ENCODE measurements around the gene CTBP2.

CTBP2 gene

DNA sequence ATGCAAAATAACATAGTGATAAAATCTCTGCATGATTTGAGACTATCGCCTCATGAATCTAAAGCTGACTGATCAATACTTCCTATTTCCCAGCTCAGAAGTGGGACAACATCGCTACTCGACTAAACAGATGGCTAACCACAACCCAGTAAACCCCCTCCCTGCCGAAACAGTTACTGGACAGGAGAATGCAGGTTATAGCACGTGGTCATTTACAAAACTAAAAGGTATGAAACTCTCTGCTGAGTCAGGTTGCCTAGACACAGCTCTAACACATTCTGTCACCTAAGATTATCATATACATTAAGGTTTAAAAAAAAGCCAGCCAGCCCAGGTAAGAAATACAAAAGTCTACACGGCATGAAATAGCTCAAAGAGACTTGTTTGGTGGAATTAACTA, 64.0 kb downstream of the CTBP2 start:
- ChIA-PET CTCF (no interaction called here), POLR2A (interaction anchor here (1.6 kb wide), 1 partner anchor 9 kb away, joined by 5 read pairs; no protein-coding TSS in a partner anchor)
- TF ChIP-seq ELF4 (IDR thresholded peaks at IDR 0.05) (no peak), FOXA1 (IDR thresholded peaks at IDR 0.05) (no peak), PKNOX1 (IDR thresholded peaks at IDR 0.05) (no peak)
- no peak for DNase-seq (ENCODE audit: extremely low spot score)

DNA sequence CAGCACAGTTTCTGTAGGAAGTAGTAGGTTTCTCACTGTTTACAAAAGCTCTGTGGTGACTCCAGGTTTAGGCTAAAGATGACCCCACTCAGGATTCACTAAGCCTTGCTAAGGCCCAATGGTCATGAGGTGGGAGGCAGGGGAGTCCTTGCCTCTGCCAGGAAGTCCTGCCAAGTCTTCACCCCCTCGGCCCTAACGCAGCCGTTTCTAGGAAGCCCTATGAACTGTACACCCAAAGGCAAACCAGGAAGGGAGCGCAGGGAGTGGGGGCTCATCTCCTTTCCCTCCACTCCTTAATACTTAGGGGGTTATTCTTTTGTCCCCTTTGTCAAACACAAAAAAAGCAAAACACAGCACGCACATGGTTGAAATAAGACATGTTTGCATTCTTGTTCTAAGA, 64.6 kb downstream of the CTBP2 start:
- CTCF ChIA-PET, result interaction anchor here (0.8 kb wide), 1 partner anchor 23 kb away, joined by 3 read pairs; no protein-coding TSS in a partner anchor

DNA sequence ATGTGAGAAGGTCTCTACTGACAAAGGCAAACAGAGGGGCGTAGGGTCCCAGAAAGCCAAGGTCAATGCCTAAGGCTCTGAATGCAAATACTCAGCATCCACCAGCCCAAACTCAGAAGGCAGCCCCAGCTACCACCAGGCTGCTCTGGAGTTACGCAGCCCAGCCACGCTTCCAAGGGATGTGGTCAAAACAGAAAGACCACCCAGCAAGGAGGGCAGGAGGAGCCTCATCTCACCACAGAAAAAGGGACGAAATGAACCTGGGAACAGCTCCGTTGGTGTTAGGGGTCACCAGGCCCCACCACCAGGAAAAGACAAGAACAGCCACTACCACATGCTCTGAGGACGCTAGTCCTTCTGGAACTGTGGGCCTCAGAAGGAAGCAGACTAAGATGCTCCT, 65.1 kb downstream of the CTBP2 start:
- TF ChIP-seq HDGF (IDR thresholded peaks at IDR 0.05; ENCODE audit: borderline replicate concordance) (no peak), FOXM1 (IDR thresholded peaks at IDR 0.05; ENCODE audit: borderline replicate concordance) (no peak), SUZ12 (IDR thresholded peaks at IDR 0.05) (no peak), LEF1 (IDR thresholded peaks at IDR 0.05; ENCODE audit: borderline replicate concordance) (no peak), SP1 (IDR thresholded peaks at IDR 0.05) (no peak), ZNF384 (IDR thresholded peaks at IDR 0.05) (no peak), L3MBTL2 (conservative IDR thresholded peaks at IDR 0.05) (no peak), FOXK2 (IDR thresholded peaks at IDR 0.05) (no peak)
- DNase-seq (ENCODE audit: extremely low spot score), result no peak
- ChIA-PET POLR2A (no interaction called here), CTCF (interaction anchor here (0.8 kb wide), 1 partner anchor 22 kb away, joined by 3 read pairs; no protein-coding TSS in a partner anchor)

More for the DNA sequence above, 64.6 kb downstream of the CTBP2 start:
- POLR2A ChIA-PET, result interaction anchor here (1.6 kb wide), 1 partner anchor 8 kb away, joined by 5 read pairs; no protein-coding TSS in a partner anchor
- TF ChIP-seq CTBP1 (IDR thresholded peaks at IDR 0.05; ENCODE audit: borderline replicate concordance) (no peak), L3MBTL2 (conservative IDR thresholded peaks at IDR 0.05) (no peak), ZNF384 (IDR thresholded peaks at IDR 0.05) (no peak)
- DNase-seq (ENCODE audit: extremely low spot score), result no peak

- ChIA-PET POLR2A (no interaction called here), CTCF (no interaction called here)
- TF ChIP-seq SUZ12 (IDR thresholded peaks at IDR 0.05) (no peak), LEF1 (IDR thresholded peaks at IDR 0.05; ENCODE audit: borderline replicate concordance) (no peak)
- no peak for DNase-seq (ENCODE audit: extremely low spot score)
These were observed 65.6 kb downstream of the CTBP2 start for GRCh38 chr10:125094806-125095205.

DNA sequence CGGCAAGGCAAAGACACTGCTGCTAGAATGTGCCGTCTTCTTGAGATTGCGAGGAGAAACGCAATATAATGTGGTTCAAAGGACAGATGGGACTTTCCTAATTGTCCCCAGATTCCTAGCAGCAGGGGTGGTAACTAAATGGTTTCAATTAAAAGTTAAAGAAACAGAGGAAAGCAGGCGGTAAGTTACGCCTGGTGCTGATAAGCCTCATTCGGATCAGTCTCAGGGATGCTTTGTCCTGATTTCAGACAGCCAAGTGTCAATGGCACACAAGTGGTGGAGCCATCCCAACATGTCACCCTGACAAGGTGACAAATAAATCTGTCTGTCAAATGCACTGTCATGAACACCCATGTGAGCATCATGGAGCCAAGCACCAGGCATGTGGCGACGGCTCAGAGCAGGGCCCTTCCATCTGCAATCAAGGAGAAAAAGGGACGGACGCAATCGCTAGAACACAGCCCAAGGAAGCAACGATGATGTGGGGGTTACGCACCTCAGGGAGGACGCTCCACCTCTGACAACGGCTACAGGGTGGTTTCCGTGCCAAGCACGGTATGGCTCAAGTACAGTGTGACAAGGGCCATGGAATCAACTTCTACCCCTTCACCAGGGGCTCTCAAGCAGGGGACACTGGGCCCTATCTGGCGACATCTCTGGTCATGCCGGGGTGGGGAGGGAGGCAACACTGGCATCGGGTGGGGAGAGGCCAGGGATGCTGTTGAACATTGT, 66.2 kb downstream of the CTBP2 start:
- no peak for TF ChIP-seq PKNOX1 (IDR thresholded peaks at IDR 0.05)
- TF ChIP-seq ZNF384 (IDR thresholded peaks at IDR 0.05), result no peak
- no peak for TF ChIP-seq ARNT (IDR thresholded peaks at IDR 0.05)
- no peak for TF ChIP-seq NFRKB (IDR thresholded peaks at IDR 0.05)
- TF ChIP-seq FOXA1 (IDR thresholded peaks at IDR 0.05), result no peak
- TF ChIP-seq CTBP1 (IDR thresholded peaks at IDR 0.05; ENCODE audit: borderline replicate concordance), result no peak
- ChIA-PET CTCF (no interaction called here), POLR2A (no interaction called here)
- DNase-seq (ENCODE audit: extremely low spot score), result no peak

GRCh38 chr10:125093199-125093973, 67.0 kb downstream of the CTBP2 start:
- CTCF ChIA-PET, result no interaction called here
- TF ChIP-seq FOXA1 (IDR thresholded peaks at IDR 0.05) (no peak), NFRKB (IDR thresholded peaks at IDR 0.05) (no peak), LEF1 (IDR thresholded peaks at IDR 0.05; ENCODE audit: borderline replicate concordance) (no peak), SP1 (IDR thresholded peaks at IDR 0.05) (no peak), FOXK2 (IDR thresholded peaks at IDR 0.05) (no peak), TARDBP (IDR thresholded peaks at IDR 0.05) (no peak), ZNF384 (IDR thresholded peaks at IDR 0.05) (no peak), FOXM1 (IDR thresholded peaks at IDR 0.05; ENCODE audit: borderline replicate concordance) (no peak), ARNT (IDR thresholded peaks at IDR 0.05) (no peak), SUZ12 (IDR thresholded peaks at IDR 0.05) (no peak), ELF4 (IDR thresholded peaks at IDR 0.05) (no peak), BHLHE40 (IDR thresholded peaks at IDR 0.05; ENCODE audit: borderline replicate concordance) (no peak), CTBP1 (IDR thresholded peaks at IDR 0.05; ENCODE audit: borderline replicate concordance) (no peak)
- DNase-seq (ENCODE audit: extremely low spot score), result no peak
- POLR2A ChIA-PET, result no interaction called here

GRCh38 chr10:125092564-125093031, 67.8 kb downstream of the CTBP2 start:
- ChIA-PET CTCF (interaction anchor here (1.1 kb wide), 1 partner anchor 356 kb away, joined by 3 read pairs; no protein-coding TSS in a partner anchor), POLR2A (no interaction called here)
- no peak for TF ChIP-seq LEF1 (IDR thresholded peaks at IDR 0.05; ENCODE audit: borderline replicate concordance)
- no peak for TF ChIP-seq ARNT (IDR thresholded peaks at IDR 0.05)
- no peak for TF ChIP-seq ELF4 (IDR thresholded peaks at IDR 0.05)
- no peak for DNase-seq (ENCODE audit: extremely low spot score)
